CD4-positive, CD25-positive, alpha-beta regulatory T cell (primary cell): ENCODE data around the gene DGUOK. TPM values are rescaled to one million over a fixed set of nuclear protein-coding genes. Genes with fewer than 3 reads are reported as not detected.
A peak's percentile ranks its signal among the peaks of the same experiment; 100 is the strongest.

Experiments
- ATAC-seq, 2 donors: fragments of 150-1000 bp; cut with Tn5 transposase; one replicate each; pipeline ENCODE4 v1.10.0; 2021; ENCODE audit warnings: low read depth in 2 of 2, moderate number of reproducible peaks in 2 of 2, moderate library complexity in 1 of 2
- DNase-seq, 3 donors: peaks; one replicate each; pipeline versions ENCODE4 v3.0.0 to v3.0.0-alpha.2; 2012 to 2022; ENCODE audit warnings: mixed read lengths in 1 of 3
- H3K27ac ChIP-seq: one replicate; pipeline ENCODE4 v1.7.0; 2013; ENCODE audit warnings: mild to moderate bottlenecking, low read length; ENCODE audit not compliant: insufficient read depth, poor library complexity, severe bottlenecking
- H3K27me3 ChIP-seq: one replicate; pipeline ENCODE4 v1.7.0; 2013; ENCODE audit warnings: low read length; ENCODE audit not compliant: control insufficient read depth, insufficient read depth
- H3K36me3 ChIP-seq: one replicate; pipeline ENCODE4 v1.7.0; 2013; ENCODE audit warnings: mild to moderate bottlenecking, low read length, moderate library complexity; ENCODE audit not compliant: control insufficient read depth, insufficient read depth
- H3K4me1 ChIP-seq: 2 replicates; pipeline ENCODE4 v1.7.0; 2013; ENCODE audit warnings: mild to moderate bottlenecking, low read length; ENCODE audit not compliant: insufficient read depth, control insufficient read depth, poor library complexity, severe bottlenecking
- H3K4me3 ChIP-seq: one replicate; pipeline ENCODE4 v1.7.0; 2013; ENCODE audit warnings: low read depth, mild to moderate bottlenecking, low read length, moderate library complexity
- H3K9me3 ChIP-seq, 2 experiments: 1 replicate in 1 of 2; 2 replicates in 1 of 2; pipeline ENCODE4 v1.7.0; 2013; ENCODE audit warnings: low read length in 2 of 2, mild to moderate bottlenecking in 1 of 2, moderate library complexity in 1 of 2; ENCODE audit not compliant: control insufficient read depth in 2 of 2
- H3K27ac Mint-ChIP-seq, 3 donors: one replicate each; pipeline ENCODE4 v1.8.0; 2020 to 2022; ENCODE audit warnings: mild to moderate bottlenecking in 3 of 3, mixed read lengths in 3 of 3, moderate library complexity in 2 of 3
- H3K27me3 Mint-ChIP-seq: one replicate; pipeline ENCODE4 v1.8.0; 2022; ENCODE audit warnings: mild to moderate bottlenecking, mixed read lengths
- H3K36me3 Mint-ChIP-seq: one replicate; pipeline ENCODE4 v1.8.0; 2020; ENCODE audit warnings: mixed read lengths
- H3K4me1 Mint-ChIP-seq, 4 donors: one replicate each; pipeline ENCODE4 v1.8.0; 2020 to 2022; ENCODE audit warnings: mixed read lengths in 4 of 4, mild to moderate bottlenecking in 1 of 4
- H3K4me3 Mint-ChIP-seq, 4 donors: one replicate each; pipeline ENCODE4 v1.8.0; 2020 to 2022; ENCODE audit warnings: mild to moderate bottlenecking in 4 of 4, mixed read lengths in 4 of 4, moderate library complexity in 3 of 4
- H3K9me3 Mint-ChIP-seq, 7 donors: one replicate each; pipeline ENCODE4 v1.8.0; 2020 to 2022; ENCODE audit warnings: mixed read lengths in 7 of 7, mild to moderate bottlenecking in 3 of 7, moderate library complexity in 2 of 7
- polyA plus RNA-seq, 4 donors: library from polyadenylated mRNA; unstranded; fragments of 300-500 nt; fragmentation: Illumina TruSeq; gene quantifications; one replicate each; pipeline ENCODE4 v1.2.3, GENCODE V29; 2021
- total RNA-seq: library from RNA; stranded (reverse); gene quantifications from one replicate; pipeline ENCODE4 v1.2.3, GENCODE V29; 2022

DGUOK gene
- total and polyA plus RNA-seq, 5 donors from 2014 or later, result 43.5 to 226 (median 188) TPM

DNA sequence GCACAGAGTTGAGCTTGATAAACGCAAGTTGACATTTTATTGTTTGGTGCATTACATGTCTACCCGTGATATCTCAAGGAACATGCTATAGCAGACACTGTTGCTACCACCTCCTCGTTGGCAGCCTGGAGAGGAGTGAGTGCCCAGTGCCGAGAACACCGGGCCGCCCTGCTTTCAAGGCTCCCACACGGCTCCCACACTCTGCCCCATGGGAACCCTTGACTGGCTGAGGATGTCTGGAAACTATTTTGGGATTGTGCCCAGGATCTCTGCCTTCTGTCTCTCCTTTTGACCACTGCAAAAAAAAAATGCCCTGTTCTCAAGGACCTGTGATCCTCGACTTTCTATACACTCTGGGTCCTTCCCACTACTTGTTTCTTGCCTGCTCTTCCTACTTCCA, 79.1 kb downstream of the DGUOK start:
- peaks cover 18% of the 10 kb centered on the region for H3K4me1 ChIP-seq
- H3K4me3 Mint-ChIP-seq, result peak overlapping the region in 1 of 4 donors; percentile 46
- peaks cover 13% of the 10 kb centered on the region for H3K36me3 ChIP-seq
- peaks cover 0 to 61% (median 23%) of the 10 kb centered on the region in 4 donors for H3K4me1 Mint-ChIP-seq
- H3K27ac Mint-ChIP-seq, result peak overlapping the region in 1 of 3 donors; percentile 69
- H3K9me3 Mint-ChIP-seq, result no peaks in the 10 kb centered on the region
- ATAC-seq (no peak), DNase-seq (no peak)
- no peak overlapping the region for H3K27ac ChIP-seq
- no peaks in the 10 kb centered on the region for H3K27me3 Mint-ChIP-seq
- H3K9me3 ChIP-seq, result no peaks in the 10 kb centered on the region
- H3K4me3 ChIP-seq, result no peak overlapping the region
- H3K36me3 Mint-ChIP-seq, result peaks cover 13% of the 10 kb centered on the region
- no peaks in the 10 kb centered on the region for H3K27me3 ChIP-seq

DNA sequence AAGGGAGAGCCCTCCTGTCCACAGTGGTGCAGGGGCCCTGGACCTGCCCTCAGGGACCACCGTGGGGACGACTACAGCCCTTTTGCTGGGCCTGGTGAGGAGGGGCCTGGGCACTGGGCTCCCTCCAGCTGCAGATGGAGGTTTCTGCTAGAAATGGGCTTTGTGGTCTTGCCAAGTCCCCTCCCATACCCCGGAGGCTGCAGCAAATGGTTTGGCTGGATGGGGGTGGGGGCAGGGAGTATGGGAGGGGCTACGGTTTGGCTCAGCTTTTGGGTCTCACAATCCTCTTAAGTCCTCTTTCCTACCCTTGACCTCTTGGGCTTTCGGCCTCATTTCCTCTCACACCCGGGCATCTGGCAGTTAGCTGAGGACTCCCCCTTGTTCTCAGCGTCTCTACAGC, 79.8 kb downstream of the DGUOK start:
- Mint-ChIP-seq H3K27me3 (no peaks in the 10 kb centered on the region), H3K4me3 (no peak overlapping the region), H3K27ac (peak overlapping the region in 1 of 3 donors; percentile 75), H3K4me1 (peaks cover 0 to 54% (median 18%) of the 10 kb centered on the region in 4 donors), H3K36me3 (peaks cover 13% of the 10 kb centered on the region), H3K9me3 (no peaks in the 10 kb centered on the region)
- Histone ChIP-seq H3K4me3 (no peak overlapping the region), H3K9me3 (no peaks in the 10 kb centered on the region), H3K4me1 (peaks cover 18% of the 10 kb centered on the region), H3K36me3 (peaks cover 13% of the 10 kb centered on the region), H3K27me3 (no peaks in the 10 kb centered on the region), H3K27ac (no peak overlapping the region)
- DNase-seq (no peak), ATAC-seq (no peak)

DNA sequence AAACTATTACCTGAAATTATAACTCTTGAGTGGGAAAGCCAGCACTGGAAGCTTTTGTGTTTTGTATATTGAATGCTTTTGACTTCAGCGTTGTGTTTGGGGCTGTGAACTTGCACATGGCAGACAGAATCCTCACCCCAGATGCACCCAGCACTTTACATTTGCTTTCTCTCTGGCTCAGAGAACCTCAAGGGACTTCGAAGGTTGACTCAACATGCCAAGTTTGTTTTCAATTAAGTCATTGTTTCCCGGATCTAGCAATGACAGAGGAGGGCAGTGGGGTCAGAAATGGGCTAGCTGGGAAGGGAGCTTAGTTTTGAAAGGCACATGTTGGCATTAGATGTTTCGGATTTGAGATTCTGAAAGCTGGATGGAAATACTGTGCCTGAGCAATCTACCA, 80.4 kb downstream of the DGUOK start:
- no peak overlapping the region for H3K4me3 Mint-ChIP-seq
- peaks cover 13% of the 10 kb centered on the region for H3K36me3 Mint-ChIP-seq
- ATAC-seq (no peak), DNase-seq (no peak)
- peak overlapping the region in 1 of 3 donors; percentile 75 for H3K27ac Mint-ChIP-seq
- peaks cover 13% of the 10 kb centered on the region for H3K36me3 ChIP-seq
- H3K9me3 ChIP-seq, result no peaks in the 10 kb centered on the region
- no peaks in the 10 kb centered on the region for H3K27me3 Mint-ChIP-seq
- no peaks in the 10 kb centered on the region for H3K27me3 ChIP-seq
- no peaks in the 10 kb centered on the region for H3K9me3 Mint-ChIP-seq
- peaks cover 0 to 50% (median 14%) of the 10 kb centered on the region in 4 donors for H3K4me1 Mint-ChIP-seq
- peaks cover 11% of the 10 kb centered on the region for H3K4me1 ChIP-seq
- no peak overlapping the region for H3K27ac ChIP-seq
- no peak overlapping the region for H3K4me3 ChIP-seq

DNA sequence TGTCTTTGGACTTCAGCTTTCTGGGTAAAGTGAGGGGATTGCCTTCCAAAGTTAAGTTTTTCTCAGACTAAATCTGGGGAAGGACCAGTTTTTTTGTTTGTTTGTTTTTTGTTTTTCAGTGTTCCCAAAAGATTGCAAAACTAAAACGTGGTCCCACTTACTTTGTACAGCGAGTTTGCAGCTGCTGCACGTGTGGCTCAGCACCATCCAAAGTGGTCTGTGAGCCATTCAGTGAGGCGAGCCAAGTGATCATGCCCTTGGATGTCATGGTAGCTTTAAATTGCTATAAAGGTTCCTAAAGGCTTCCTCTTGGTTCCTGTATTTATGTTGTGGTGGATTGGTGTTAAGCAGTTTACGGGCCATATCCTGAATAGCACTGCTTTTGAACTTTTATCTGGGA, 81.0 kb downstream of the DGUOK start:
- Mint-ChIP-seq H3K9me3 (no peaks in the 10 kb centered on the region), H3K36me3 (peaks cover 16% of the 10 kb centered on the region), H3K27ac (peak overlapping the region in 1 of 3 donors; percentile 81), H3K27me3 (no peaks in the 10 kb centered on the region), H3K4me1 (peaks cover 4 to 54% (median 19%) of the 10 kb centered on the region in 4 donors), H3K4me3 (no peak overlapping the region)
- no peak for DNase-seq
- Histone ChIP-seq H3K9me3 (no peaks in the 10 kb centered on the region), H3K4me1 (peaks cover 10% of the 10 kb centered on the region), H3K27me3 (no peaks in the 10 kb centered on the region), H3K36me3 (peaks cover 13% of the 10 kb centered on the region), H3K4me3 (no peak overlapping the region), H3K27ac (no peak overlapping the region)
- no peak for ATAC-seq

Other genes with a start within 250 kb of the DGUOK start
- gene TPRKB, start 189.5 kb upstream of the DGUOK start, total RNA-seq, result 22.4 TPM
- gene TPRKB, start 189.5 kb upstream of the DGUOK start, polyA plus RNA-seq, result 10 to 100 TPM; 64.6 to 97.9 (median 78.5) TPM
- 51.7 TPM for gene DUSP11, start 146.8 kb upstream of the DGUOK start, total RNA-seq
- gene DUSP11, start 146.8 kb upstream of the DGUOK start, polyA plus RNA-seq, result 10 to 100 TPM; 61.7 to 90.3 (median 82.2) TPM
- gene C2orf78, start 142.7 kb upstream of the DGUOK start, total RNA-seq, result not detected
- not detected for gene C2orf78, start 142.7 kb upstream of the DGUOK start, polyA plus RNA-seq
- 32.9 TPM for gene STAMBP, start 97.9 kb upstream of the DGUOK start, total RNA-seq
- gene STAMBP, start 97.9 kb upstream of the DGUOK start, polyA plus RNA-seq, result 10 to 100 TPM; 44.9 to 66.4 (median 50.0) TPM
- 0.64 TPM for gene ACTG2, start 33.9 kb upstream of the DGUOK start, total RNA-seq
- 1 to 10 TPM; 2.4 to 6.6 (median 3.7) TPM for gene ACTG2, start 33.9 kb upstream of the DGUOK start, polyA plus RNA-seq
- 26.3 TPM for gene TET3, start 58.0 kb downstream of the DGUOK start, total RNA-seq
- gene TET3, start 58.0 kb downstream of the DGUOK start, polyA plus RNA-seq, result under 1 TPM; 0.22 to 0.30 (median 0.26) TPM
- 12.1 TPM for gene BOLA3, start 221.0 kb downstream of the DGUOK start, total RNA-seq
- 10 to 100 TPM; 60.4 to 76.4 (median 67.3) TPM for gene BOLA3, start 221.0 kb downstream of the DGUOK start, polyA plus RNA-seq